K562 (cell line): ENCODE results near the gene ZNRF3. TPM values are rescaled to one million over a fixed set of nuclear protein-coding genes. Genes with fewer than 3 reads are reported as not detected.

Experiments used
- CUX1 ChIP-seq: fragments of 200-800 bp; sonication (Bioruptor generic); IDR thresholded peaks from 2 replicates; pipeline ENCODE4 v1.6.1; 2016; ENCODE audit warnings: missing genetic modification characterization, missing compliant biosample characterization
- DEAF1 ChIP-seq: fragments of 450-650 bp; formaldehyde crosslinking; IDR thresholded peaks from 2 replicates; pipeline ENCODE4 v1.4.0; 2020; ENCODE audit warnings: mild to moderate bottlenecking, moderate library complexity
- GTF2E2 ChIP-seq: fragments of 200-800 bp; sonication (Bioruptor generic); IDR thresholded peaks from 2 replicates; pipeline ENCODE4 v1.6.1; 2016; ENCODE audit warnings: missing genetic modification characterization, missing compliant biosample characterization
- MCM2 ChIP-seq: fragments of 450-650 bp; IDR thresholded peaks from 2 replicates; pipeline ENCODE4 v1.6.1; 2017; ENCODE audit warnings: low read depth, mild to moderate bottlenecking
- THRA ChIP-seq: fragments of 450-650 bp; IDR thresholded peaks from 2 replicates; pipeline ENCODE4 v1.6.1; 2017; ENCODE audit warnings: mild to moderate bottlenecking, moderate library complexity
- ZC3H4 ChIP-seq: sonication (generic); formaldehyde crosslinking; IDR thresholded peaks from 2 replicates; pipeline ENCODE4 v1.9.0; 2021; ENCODE audit warnings: missing genetic modification reagents, borderline replicate concordance
- ZFX ChIP-seq: sonication (generic); formaldehyde crosslinking; IDR thresholded peaks from 2 replicates; pipeline ENCODE4 v1.8.0; 2022; ENCODE audit warnings: mild to moderate bottlenecking, missing genetic modification reagents, moderate library complexity
- ZNF318 ChIP-seq, 2 experiments: fragments of 450-650 bp; IDR thresholded peaks; 2 replicates each; pipeline ENCODE4 v1.6.1; 2016; ENCODE audit warnings: mild to moderate bottlenecking in 2 of 2, borderline replicate concordance in 1 of 2, low read depth in 1 of 2, moderate library complexity in 1 of 2
- ZNF766 ChIP-seq: fragments of 200-800 bp; sonication (Bioruptor generic); conservative IDR thresholded peaks from 2 replicates; pipeline ENCODE4 v1.6.1; 2016; ENCODE audit warnings: missing genetic modification characterization, missing compliant biosample characterization
- polyA plus RNA-seq, 8 experiments: library from polyadenylated mRNA; depleted of rRNA in 4 of 8; stranded (reverse) in 5 of 8; unstranded in 3 of 8; fragments of >200 nt; fragmentation: Nextera tagmentation in 2 of 8; fragmentation: Illumina TruSeq in 1 of 8; extraction: Ambion mirVana in 2 of 8; extraction: Trizol in 1 of 8; gene quantifications; 2 replicates each; pipeline versions ENCODE4 v1.2.1 to v1.2.3, GENCODE V29; 2011 to 2014; ENCODE audit warnings: inconsistent platforms in 1 of 8, missing spikeins in 1 of 8
- total RNA-seq, 7 experiments: library from RNA; depleted of rRNA in 6 of 7; stranded (reverse); fragments of >200 nt in 6 of 7; fragmentation: Illumina TruSeq in 2 of 7; extraction: Trizol in 2 of 7; gene quantifications; 2 replicates each; pipeline versions ENCODE4 v1.2.1 to v1.2.3, GENCODE V29; 2011 to 2021; ENCODE audit warnings: low replicate concordance in 1 of 7

ZNRF3 gene
- total and polyA plus RNA-seq, 9 of the 15 experiments (the other 6 are each of a cell fraction or from before 2014, with no cell fraction given), result 0.41 to 5.9 (median 1.7) TPM

- no peak for TF ChIP-seq THRA
- TF ChIP-seq DEAF1, result no peak
- TF ChIP-seq ZNF318 (IDR thresholded peaks at IDR 0.05; ENCODE audit: borderline replicate concordance in 1 of 2, low read depth in 1 of 2), result 0 out of 4 replicates have a peak, but pooled peaks of 1 of the 2 experiments have one; percentile 44
- peak; percentile 43 for TF ChIP-seq ZFX (CRISPR knock-in tag)
- TF ChIP-seq MCM2, result no peak
- no peak for TF ChIP-seq GTF2E2
- TF ChIP-seq ZC3H4 (CRISPR knock-in tag), result no peak
- TF ChIP-seq CUX1 (CRISPR knock-in tag), result peak; percentile 51; the same call in 1 of the 2 replicates
- peak; percentile 43 for TF ChIP-seq ZNF766 (CRISPR knock-in tag)
These were observed 148.0 kb downstream of the ZNRF3 start (continued) for GRCh38 chr22:29031227-29032011.
